HEK293 (cell line): ENCODE measurements around the gene INTS1.

Experiments used
- REST ChIP-seq: fragments of 450-650 bp; formaldehyde crosslinking; IDR thresholded peaks from 2 replicates; pipeline ENCODE4 v1.5.1; 2016; ENCODE audit warnings: missing biosample characterization, missing genetic modification characterization
- ZBTB26 ChIP-seq: fragments of 450-650 bp; formaldehyde crosslinking; optimal IDR thresholded peaks from 2 replicates; pipeline ENCODE3; 2016; ENCODE audit warnings: missing biosample characterization, mild to moderate bottlenecking, missing genetic modification characterization

- no peak for TF ChIP-seq ZBTB26 (tag by site-specific recombination)
- no peak for TF ChIP-seq REST (tag by site-specific recombination)
These were observed 63.6 kb downstream of the INTS1 start for GRCh38 chr7:1440620-1441019.
